ENCODE results near the gene ELOVL5. TPM values are rescaled to one million over a fixed set of nuclear protein-coding genes. Genes with fewer than 3 reads are reported as not detected.

Gene ELOVL5
- polyA plus RNA-seq, 3 donors, result 44.7 to 97.1 (median 69.5) TPM

GRCh38 chr6:53309901-53310300, 38.8 kb downstream of the ELOVL5 start:
- Histone ChIP-seq H3K4me2 (replicated peaks; ENCODE audit: extremely low read depth, low read length, poor library complexity, severe bottlenecking) (no peak overlapping the region), H3K9ac (ENCODE audit: insufficient read depth, low read length, poor library complexity, severe bottlenecking) (no peak overlapping the region), H3K27ac (ENCODE audit: low read depth in 1 of 2, low read length in 2 of 2) (peak overlapping the region in 1 of 2 donors; percentile 17), H3K4me1 (ENCODE audit: control insufficient read depth in 1 of 2, insufficient read depth in 2 of 2, low read length in 2 of 2) (peaks cover 13 to 41% of the 10 kb centered on the region in 2 donors), H2AFZ (ENCODE audit: insufficient read depth, low read depth, low read length, poor library complexity, severe bottlenecking) (no peak overlapping the region), H4K20me1 (ENCODE audit: insufficient read depth, low read length) (peaks cover 85% of the 10 kb centered on the region), H3K4me3 (replicated peaks in 1 of 3; ENCODE audit: low read depth in 2 of 3, low read length in 3 of 3) (no peak overlapping the region), H3K9me3 (replicated peaks in 1 of 2; ENCODE audit: control insufficient read depth in 1 of 2, insufficient read depth in 1 of 2, low read length in 2 of 2) (no peaks in the 10 kb centered on the region), H3K27me3 (ENCODE audit: control insufficient read depth in 2 of 2, insufficient read depth in 2 of 2, low read length in 2 of 2) (no peaks in the 10 kb centered on the region), H3K36me3 (replicated peaks in 1 of 2; ENCODE audit: control insufficient read depth in 1 of 2, insufficient read depth in 2 of 2, low read length in 2 of 2) (no peaks in the 10 kb centered on the region), H3K79me2 (ENCODE audit: insufficient read depth, low read length) (peaks cover 86% of the 10 kb centered on the region)
- no CpG with 5 or more reads among the region's 4 CpGs for WGBS (ENCODE audit: insufficient coverage)
- H3K9me3 Mint-ChIP-seq, result peaks cover 0 to 3% (median 0%) of the 10 kb centered on the region in 7 donors
- no peaks in the 10 kb centered on the region for H3K27me3 Mint-ChIP-seq (ENCODE audit: low read depth in 3 of 3)
- intact Hi-C loops (cut with micrococcal nuclease), result no loop called here
- H3K27ac Mint-ChIP-seq, result peak overlapping the region in 3 of 7 donors; percentile 16 to 85 (median 36)
- DNase-seq, result no peak
- peaks cover 0 to 5% of the 10 kb centered on the region in 2 donors for H3K36me3 Mint-ChIP-seq
- H3K4me3 Mint-ChIP-seq, result no peak overlapping the region
- H3K4me1 Mint-ChIP-seq, result peaks cover 54% of the 10 kb centered on the region
- TF ChIP-seq CTCF (IDR thresholded peaks at IDR 0.05), result no peak

- Histone ChIP-seq H3K4me2 (replicated peaks; ENCODE audit: extremely low read depth, low read length, poor library complexity, severe bottlenecking) (no peak overlapping the region), H3K9me3 (replicated peaks in 1 of 2; ENCODE audit: control insufficient read depth in 1 of 2, insufficient read depth in 1 of 2, low read length in 2 of 2) (no peaks in the 10 kb centered on the region), H3K27ac (ENCODE audit: low read depth in 1 of 2, low read length in 2 of 2) (peak overlapping the region in 1 of 2 donors; percentile 17), H3K9ac (ENCODE audit: insufficient read depth, low read length, poor library complexity, severe bottlenecking) (no peak overlapping the region), H3K4me3 (replicated peaks in 1 of 3; ENCODE audit: low read depth in 2 of 3, low read length in 3 of 3) (no peak overlapping the region), H4K20me1 (ENCODE audit: insufficient read depth, low read length) (peaks cover 84% of the 10 kb centered on the region), H3K79me2 (ENCODE audit: insufficient read depth, low read length) (peaks cover 80% of the 10 kb centered on the region), H3K4me1 (ENCODE audit: control insufficient read depth in 1 of 2, insufficient read depth in 2 of 2, low read length in 2 of 2) (peaks cover 13 to 41% of the 10 kb centered on the region in 2 donors), H2AFZ (ENCODE audit: insufficient read depth, low read depth, low read length, poor library complexity, severe bottlenecking) (no peak overlapping the region), H3K27me3 (ENCODE audit: control insufficient read depth in 2 of 2, insufficient read depth in 2 of 2, low read length in 2 of 2) (no peaks in the 10 kb centered on the region), H3K36me3 (replicated peaks in 1 of 2; ENCODE audit: control insufficient read depth in 1 of 2, insufficient read depth in 2 of 2, low read length in 2 of 2) (no peaks in the 10 kb centered on the region)
- WGBS (ENCODE audit: insufficient coverage), result 55% methylated on average over 2 of the region's 7 CpGs
- no peaks in the 10 kb centered on the region for H3K27me3 Mint-ChIP-seq (ENCODE audit: low read depth in 3 of 3)
- H3K4me3 Mint-ChIP-seq, result no peak overlapping the region
- intact Hi-C loops (cut with micrococcal nuclease), result no loop called here
- no peak for DNase-seq
- peaks cover 0 to 8% of the 10 kb centered on the region in 2 donors for H3K36me3 Mint-ChIP-seq
- peaks cover 0 to 3% (median 0%) of the 10 kb centered on the region in 7 donors for H3K9me3 Mint-ChIP-seq
- H3K27ac Mint-ChIP-seq, result peak overlapping the region in 4 of 7 donors; percentile 16 to 85 (median 57)
- peaks cover 58% of the 10 kb centered on the region for H3K4me1 Mint-ChIP-seq
- TF ChIP-seq CTCF (IDR thresholded peaks at IDR 0.05), result no peak
Observed at GRCh38 chr6:53309059-53309900, 39.5 kb downstream of the ELOVL5 start.

Measured in CD14-positive monocyte (primary cell).